ENCODE measurements around the gene TSPYL1. TPM values are rescaled to one million over a fixed set of nuclear protein-coding genes. Genes with fewer than 3 reads are reported as not detected.

TSPYL1 gene
- total and polyA plus RNA-seq, 9 of the 15 experiments (the other 6 are each of a cell fraction or from before 2014, with no cell fraction given), result 23.1 to 56.8 (median 37.9) TPM

GRCh38 chr6:116290799-116291198, 11.1 kb upstream of the TSPYL1 start (continued):
- TF ChIP-seq ZFP91 (CRISPR knock-in tag; IDR thresholded peaks at IDR 0.05) (no peak), ZNF511 (CRISPR knock-in tag; IDR thresholded peaks at IDR 0.05) (no peak), HOMEZ (CRISPR knock-in tag; IDR thresholded peaks at IDR 0.05) (no peak), PTTG1 (tag; IDR thresholded peaks at IDR 0.05; ENCODE audit: low read depth) (no peak), FOXA3 (CRISPR knock-in tag; conservative IDR thresholded peaks at IDR 0.05 in 1 of 2, IDR thresholded peaks at IDR 0.05 in 1 of 2) (no peak), MBD2 (IDR thresholded peaks at IDR 0.05; ENCODE audit: borderline replicate concordance, low read depth) (no peak), SIX5 (IDR thresholded peaks at IDR 0.05; ENCODE audit: borderline replicate concordance in 1 of 2, insufficient read depth in 1 of 2, low read depth in 1 of 2, low read length in 2 of 2) (no peak), HDAC6 (IDR thresholded peaks at IDR 0.05; ENCODE audit: low read depth, low read length) (no peak), NBN (IDR thresholded peaks at IDR 0.05; ENCODE audit: low read depth) (no peak), E2F4 (CRISPR knock-in tag; IDR thresholded peaks at IDR 0.05; ENCODE audit: low read depth) (no peak), NFIX (CRISPR knock-in tag; IDR thresholded peaks at IDR 0.05; ENCODE audit: low read depth) (no peak), CSDE1 (IDR thresholded peaks at IDR 0.05) (no peak)

Data from K562 (cell line).